LNCAP (cell line): ENCODE data around the gene PDK2.

Experiments used
- CTCF ChIP-seq: fragments of 450-650 bp; IDR thresholded peaks from 2 replicates; pipeline ENCODE4 v1.5.1; 2017; ENCODE audit warnings: mild to moderate bottlenecking

Gene PDK2

GRCh38 chr17:50081757-50082156 is 13.4 kb upstream of the PDK2 start:
- no peak for TF ChIP-seq CTCF

- TF ChIP-seq CTCF = peak; percentile 98
Observed at GRCh38 chr17:50087246-50087911, 7.8 kb upstream of the PDK2 start.

DNA sequence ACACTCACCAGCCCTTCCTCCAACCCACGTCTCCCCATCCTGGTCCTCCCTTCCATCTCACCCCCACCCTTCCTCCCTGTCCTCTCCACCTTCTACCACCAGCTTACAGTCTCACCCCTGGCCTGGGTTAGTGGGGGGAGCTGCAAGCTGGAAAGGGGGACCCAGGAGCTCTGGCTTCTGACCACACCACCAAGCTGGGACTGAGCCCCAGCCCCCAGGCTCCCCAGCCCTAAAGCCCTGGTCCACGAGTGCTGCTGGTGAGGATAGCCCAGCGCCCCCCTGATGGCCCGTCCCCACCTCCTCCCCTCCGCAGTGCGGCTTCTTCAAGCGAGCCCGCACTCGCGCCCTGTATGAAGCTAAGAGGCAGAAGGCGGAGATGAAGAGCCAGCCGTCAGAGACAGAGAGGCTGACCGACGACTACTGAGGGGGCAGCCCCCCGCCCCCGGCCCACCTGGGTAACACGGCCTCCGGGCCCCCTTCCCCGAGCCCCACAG is 7.2 kb upstream of the PDK2 start:
- TF ChIP-seq CTCF = no peak

DNA sequence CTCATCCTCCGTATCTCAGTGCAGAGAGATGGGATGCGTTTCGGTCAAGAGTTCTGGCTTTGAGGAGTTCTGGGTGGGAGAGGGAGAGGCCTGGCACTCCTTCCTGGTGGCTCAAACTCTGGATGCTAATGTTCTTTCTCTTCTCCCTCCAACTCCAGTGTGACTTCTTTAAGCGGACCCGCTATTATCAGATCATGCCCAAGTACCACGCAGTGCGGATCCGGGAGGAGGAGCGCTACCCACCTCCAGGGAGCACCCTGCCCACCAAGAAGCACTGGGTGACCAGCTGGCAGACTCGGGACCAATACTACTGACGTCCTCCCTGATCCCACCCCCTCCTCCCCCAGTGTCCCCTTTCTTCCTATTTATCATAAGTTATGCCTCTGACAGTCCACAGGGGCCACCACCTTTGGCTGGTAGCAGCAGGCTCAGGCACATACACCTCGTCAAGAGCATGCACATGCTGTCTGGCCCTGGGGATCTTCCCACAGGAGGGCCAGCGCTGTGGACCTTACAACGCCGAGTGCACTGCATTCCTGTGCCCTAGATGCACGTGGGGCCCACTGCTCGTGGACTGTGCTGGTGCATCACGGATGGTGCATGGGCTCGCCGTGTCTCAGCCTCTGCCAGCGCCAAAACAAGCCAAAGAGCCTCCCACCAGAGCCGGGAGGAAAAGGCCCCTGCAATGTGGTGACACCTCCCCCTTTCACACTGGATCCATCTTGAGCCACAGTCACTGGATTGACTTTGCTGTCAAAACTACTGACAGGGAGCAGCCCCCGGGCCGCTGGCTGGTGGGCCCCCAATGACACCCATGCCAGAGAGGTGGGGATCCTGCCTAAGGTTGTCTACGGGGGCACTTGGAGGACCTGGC is 6.0 kb upstream of the PDK2 start:
- TF ChIP-seq CTCF = no peak

DNA sequence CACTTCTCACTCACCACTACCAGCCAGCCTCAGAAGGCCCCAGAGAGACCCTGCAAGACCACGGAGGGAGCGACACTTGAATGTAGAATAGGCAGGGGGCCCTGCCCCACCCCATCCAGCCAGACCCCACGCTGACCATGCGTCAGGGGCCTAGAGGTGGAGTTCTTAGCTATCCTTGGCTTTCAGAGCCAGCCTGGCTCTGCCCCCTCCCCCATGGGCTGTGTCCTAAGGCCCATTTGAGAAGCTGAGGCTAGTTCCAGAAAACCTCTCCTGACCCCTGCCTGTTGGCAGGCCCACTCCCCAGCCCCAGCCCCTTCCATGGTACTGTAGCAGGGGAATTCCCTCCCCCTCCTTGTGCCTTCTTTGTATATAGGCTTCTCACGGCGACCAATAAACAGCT is 5.1 kb upstream of the PDK2 start:
- TF ChIP-seq CTCF = no peak

GRCh38 chr17:50090971-50091917 is 3.9 kb upstream of the PDK2 start:
- no peak for TF ChIP-seq CTCF

GRCh38 chr17:50091918-50092285 is 3.2 kb upstream of the PDK2 start:
- no peak for TF ChIP-seq CTCF
